ENCODE measurements around the gene C1QTNF3.
"Not testable (repeated sequence)": the region's sequence is repeated elsewhere in the genome, so short reads cannot be mapped to it uniquely, and the experiment has no call there.

Gene C1QTNF3

GRCh38 chr5:34070626-34071025 lies 27.6 kb upstream of the C1QTNF3 start:
- H3K4me3 ChIP-seq (ENCODE audit: low read length); H3K27me3 ChIP-seq (ENCODE audit: control insufficient read depth, insufficient read depth, low read length); H3K36me3 ChIP-seq (ENCODE audit: control insufficient read depth, insufficient read depth, low read length); H3K27ac ChIP-seq (ENCODE audit: low read length); H3K4me1 ChIP-seq (ENCODE audit: control insufficient read depth, insufficient read depth, low read length); H3K9me3 ChIP-seq (ENCODE audit: control insufficient read depth, insufficient read depth, low read length); DNase-seq (ENCODE audit: low read depth, low spot score): not testable (repeated sequence)
- WGBS (ENCODE audit: insufficient coverage, insufficient read length): no CpG with 5 or more reads among the region's 3 CpGs

- no peak overlapping the region for H3K27ac ChIP-seq (ENCODE audit: low read length)
- no peak for DNase-seq (ENCODE audit: low read depth, low spot score)
- H3K27me3 ChIP-seq (ENCODE audit: control insufficient read depth, insufficient read depth, low read length): no peaks in the 10 kb centered on the region
- no CpG with 5 or more reads among the region's 6 CpGs for WGBS (ENCODE audit: insufficient coverage, insufficient read length)
- no peaks in the 10 kb centered on the region for H3K4me1 ChIP-seq (ENCODE audit: control insufficient read depth, insufficient read depth, low read length)
- no peak overlapping the region for H3K4me3 ChIP-seq (ENCODE audit: low read length)
- no peaks in the 10 kb centered on the region for H3K36me3 ChIP-seq (ENCODE audit: control insufficient read depth, insufficient read depth, low read length)
- H3K9me3 ChIP-seq (ENCODE audit: control insufficient read depth, insufficient read depth, low read length): no peaks in the 10 kb centered on the region
Observed at GRCh38 chr5:34064656-34065055, 21.6 kb upstream of the C1QTNF3 start.

- H3K27ac ChIP-seq (ENCODE audit: low read length): no peak overlapping the region
- no peaks in the 10 kb centered on the region for H3K36me3 ChIP-seq (ENCODE audit: control insufficient read depth, insufficient read depth, low read length)
- DNase-seq (ENCODE audit: low read depth, low spot score): no peak
- H3K27me3 ChIP-seq (ENCODE audit: control insufficient read depth, insufficient read depth, low read length): no peaks in the 10 kb centered on the region
- no peaks in the 10 kb centered on the region for H3K9me3 ChIP-seq (ENCODE audit: control insufficient read depth, insufficient read depth, low read length)
- no CpG with 5 or more reads among the region's 3 CpGs for WGBS (ENCODE audit: insufficient coverage, insufficient read length)
- no peak overlapping the region for H3K4me3 ChIP-seq (ENCODE audit: low read length)
- no peaks in the 10 kb centered on the region for H3K4me1 ChIP-seq (ENCODE audit: control insufficient read depth, insufficient read depth, low read length)
Observed at GRCh38 chr5:34062419-34062818, 19.4 kb upstream of the C1QTNF3 start.

GRCh38 chr5:34061993-34062392 lies 19.0 kb upstream of the C1QTNF3 start:
- Histone ChIP-seq H3K4me3 (ENCODE audit: low read length) (no peak overlapping the region), H3K36me3 (ENCODE audit: control insufficient read depth, insufficient read depth, low read length) (no peaks in the 10 kb centered on the region), H3K27ac (ENCODE audit: low read length) (no peak overlapping the region), H3K4me1 (ENCODE audit: control insufficient read depth, insufficient read depth, low read length) (no peaks in the 10 kb centered on the region), H3K9me3 (ENCODE audit: control insufficient read depth, insufficient read depth, low read length) (no peaks in the 10 kb centered on the region), H3K27me3 (ENCODE audit: control insufficient read depth, insufficient read depth, low read length) (no peaks in the 10 kb centered on the region)
- DNase-seq (ENCODE audit: low read depth, low spot score): no peak

GRCh38 chr5:34059977-34060376 lies 17.0 kb upstream of the C1QTNF3 start:
- no peak for DNase-seq (ENCODE audit: low read depth, low spot score)
- H3K36me3 ChIP-seq (ENCODE audit: control insufficient read depth, insufficient read depth, low read length): no peaks in the 10 kb centered on the region
- H3K4me1 ChIP-seq (ENCODE audit: control insufficient read depth, insufficient read depth, low read length): no peaks in the 10 kb centered on the region
- H3K4me3 ChIP-seq (ENCODE audit: low read length): no peak overlapping the region
- H3K9me3 ChIP-seq (ENCODE audit: control insufficient read depth, insufficient read depth, low read length): no peaks in the 10 kb centered on the region
- WGBS (ENCODE audit: insufficient coverage, insufficient read length): no CpG with 5 or more reads among the region's 1 CpG
- H3K27me3 ChIP-seq (ENCODE audit: control insufficient read depth, insufficient read depth, low read length): no peaks in the 10 kb centered on the region
- H3K27ac ChIP-seq (ENCODE audit: low read length): no peak overlapping the region

- no peak for DNase-seq (ENCODE audit: low read depth, low spot score)
- no CpG with 5 or more reads among the region's 2 CpGs for WGBS (ENCODE audit: insufficient coverage, insufficient read length)
Observed at GRCh38 chr5:34058532-34058931, 15.5 kb upstream of the C1QTNF3 start.

GRCh38 chr5:34057569-34057968 lies 14.6 kb upstream of the C1QTNF3 start:
- Histone ChIP-seq H3K4me1 (ENCODE audit: control insufficient read depth, insufficient read depth, low read length) (no peaks in the 10 kb centered on the region), H3K27me3 (ENCODE audit: control insufficient read depth, insufficient read depth, low read length) (no peaks in the 10 kb centered on the region), H3K36me3 (ENCODE audit: control insufficient read depth, insufficient read depth, low read length) (no peaks in the 10 kb centered on the region), H3K9me3 (ENCODE audit: control insufficient read depth, insufficient read depth, low read length) (no peaks in the 10 kb centered on the region), H3K4me3 (ENCODE audit: low read length) (no peak overlapping the region), H3K27ac (ENCODE audit: low read length) (no peak overlapping the region)
- no CpG with 5 or more reads among the region's 5 CpGs for WGBS (ENCODE audit: insufficient coverage, insufficient read length)
- DNase-seq (ENCODE audit: low read depth, low spot score): no peak

More at GRCh38 chr5:34058532-34058931, 15.5 kb upstream of the C1QTNF3 start:
- H3K9me3 ChIP-seq (ENCODE audit: control insufficient read depth, insufficient read depth, low read length): no peaks in the 10 kb centered on the region
- no peaks in the 10 kb centered on the region for H3K36me3 ChIP-seq (ENCODE audit: control insufficient read depth, insufficient read depth, low read length)
- H3K27me3 ChIP-seq (ENCODE audit: control insufficient read depth, insufficient read depth, low read length): no peaks in the 10 kb centered on the region
- H3K4me3 ChIP-seq (ENCODE audit: low read length): no peak overlapping the region
- no peak overlapping the region for H3K27ac ChIP-seq (ENCODE audit: low read length)
- no peaks in the 10 kb centered on the region for H3K4me1 ChIP-seq (ENCODE audit: control insufficient read depth, insufficient read depth, low read length)

- H3K36me3 ChIP-seq (ENCODE audit: control insufficient read depth, insufficient read depth, low read length): no peaks in the 10 kb centered on the region
- no peaks in the 10 kb centered on the region for H3K9me3 ChIP-seq (ENCODE audit: control insufficient read depth, insufficient read depth, low read length)
- no peaks in the 10 kb centered on the region for H3K4me1 ChIP-seq (ENCODE audit: control insufficient read depth, insufficient read depth, low read length)
- DNase-seq (ENCODE audit: low read depth, low spot score): no peak
- WGBS (ENCODE audit: insufficient coverage, insufficient read length): no CpG with 5 or more reads among the region's 3 CpGs
- H3K27ac ChIP-seq (ENCODE audit: low read length): no peak overlapping the region
- H3K4me3 ChIP-seq (ENCODE audit: low read length): no peak overlapping the region
- no peaks in the 10 kb centered on the region for H3K27me3 ChIP-seq (ENCODE audit: control insufficient read depth, insufficient read depth, low read length)
Observed at GRCh38 chr5:34057118-34057517, 14.1 kb upstream of the C1QTNF3 start.

- H3K4me1 ChIP-seq (ENCODE audit: control insufficient read depth, insufficient read depth, low read length): no peaks in the 10 kb centered on the region
- no peaks in the 10 kb centered on the region for H3K36me3 ChIP-seq (ENCODE audit: control insufficient read depth, insufficient read depth, low read length)
- H3K27me3 ChIP-seq (ENCODE audit: control insufficient read depth, insufficient read depth, low read length): no peaks in the 10 kb centered on the region
- no peak for DNase-seq (ENCODE audit: low read depth, low spot score)
- WGBS (ENCODE audit: insufficient coverage, insufficient read length): no CpG with 5 or more reads among the region's 3 CpGs
- no peak overlapping the region for H3K27ac ChIP-seq (ENCODE audit: low read length)
- no peaks in the 10 kb centered on the region for H3K9me3 ChIP-seq (ENCODE audit: control insufficient read depth, insufficient read depth, low read length)
- no peak overlapping the region for H3K4me3 ChIP-seq (ENCODE audit: low read length)
Observed at GRCh38 chr5:34055667-34056066, 12.7 kb upstream of the C1QTNF3 start.

GRCh38 chr5:34054400-34054729 lies 11.4 kb upstream of the C1QTNF3 start:
- H3K27me3 ChIP-seq (ENCODE audit: control insufficient read depth, insufficient read depth, low read length): no peaks in the 10 kb centered on the region
- H3K4me3 ChIP-seq (ENCODE audit: low read length): no peak overlapping the region
- no peaks in the 10 kb centered on the region for H3K36me3 ChIP-seq (ENCODE audit: control insufficient read depth, insufficient read depth, low read length)
- no peaks in the 10 kb centered on the region for H3K9me3 ChIP-seq (ENCODE audit: control insufficient read depth, insufficient read depth, low read length)
- H3K27ac ChIP-seq (ENCODE audit: low read length): no peak overlapping the region
- H3K4me1 ChIP-seq (ENCODE audit: control insufficient read depth, insufficient read depth, low read length): no peaks in the 10 kb centered on the region
- DNase-seq (ENCODE audit: low read depth, low spot score): no peak
- WGBS (ENCODE audit: insufficient coverage, insufficient read length): no CpG with 5 or more reads among the region's 1 CpG

- no CpG with 5 or more reads among the region's 5 CpGs for WGBS (ENCODE audit: insufficient coverage, insufficient read length)
- no peaks in the 10 kb centered on the region for H3K4me1 ChIP-seq (ENCODE audit: control insufficient read depth, insufficient read depth, low read length)
- no peak overlapping the region for H3K4me3 ChIP-seq (ENCODE audit: low read length)
- DNase-seq (ENCODE audit: low read depth, low spot score): no peak
- no peak overlapping the region for H3K27ac ChIP-seq (ENCODE audit: low read length)
- no peaks in the 10 kb centered on the region for H3K36me3 ChIP-seq (ENCODE audit: control insufficient read depth, insufficient read depth, low read length)
- no peaks in the 10 kb centered on the region for H3K9me3 ChIP-seq (ENCODE audit: control insufficient read depth, insufficient read depth, low read length)
- no peaks in the 10 kb centered on the region for H3K27me3 ChIP-seq (ENCODE audit: control insufficient read depth, insufficient read depth, low read length)
Observed at GRCh38 chr5:34053571-34054399, 10.8 kb upstream of the C1QTNF3 start.

Measured in iPS DF 6.9 (cell line).